Measurements from ENCODE around the gene GNG11. TPM values are rescaled to one million over a fixed set of nuclear protein-coding genes. Genes with fewer than 3 reads are reported as not detected.

GNG11 gene
- total and polyA plus RNA-seq, 11 donors = 10.5 to 37.7 (median 19.0) TPM

DNA sequence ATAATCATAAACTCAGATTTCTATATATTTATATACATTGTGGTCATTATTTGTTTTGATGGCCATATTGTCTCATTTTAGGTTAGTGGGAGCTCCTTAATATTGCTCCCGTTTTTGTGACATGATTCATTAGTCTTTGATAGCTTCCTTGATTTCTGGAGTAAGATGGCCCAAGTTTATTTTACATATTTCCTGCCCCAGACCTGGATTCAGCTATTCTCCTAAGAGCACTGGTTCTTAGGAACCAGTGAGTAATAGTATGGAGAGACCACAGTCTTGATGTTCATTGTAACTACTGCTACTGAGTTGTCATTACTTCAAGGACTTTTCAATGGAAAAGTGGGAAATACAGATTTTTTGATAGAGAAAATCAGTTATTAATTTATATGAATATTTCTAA lies 37.0 kb upstream of the GNG11 start:
- TF ChIP-seq, protein P1, sequence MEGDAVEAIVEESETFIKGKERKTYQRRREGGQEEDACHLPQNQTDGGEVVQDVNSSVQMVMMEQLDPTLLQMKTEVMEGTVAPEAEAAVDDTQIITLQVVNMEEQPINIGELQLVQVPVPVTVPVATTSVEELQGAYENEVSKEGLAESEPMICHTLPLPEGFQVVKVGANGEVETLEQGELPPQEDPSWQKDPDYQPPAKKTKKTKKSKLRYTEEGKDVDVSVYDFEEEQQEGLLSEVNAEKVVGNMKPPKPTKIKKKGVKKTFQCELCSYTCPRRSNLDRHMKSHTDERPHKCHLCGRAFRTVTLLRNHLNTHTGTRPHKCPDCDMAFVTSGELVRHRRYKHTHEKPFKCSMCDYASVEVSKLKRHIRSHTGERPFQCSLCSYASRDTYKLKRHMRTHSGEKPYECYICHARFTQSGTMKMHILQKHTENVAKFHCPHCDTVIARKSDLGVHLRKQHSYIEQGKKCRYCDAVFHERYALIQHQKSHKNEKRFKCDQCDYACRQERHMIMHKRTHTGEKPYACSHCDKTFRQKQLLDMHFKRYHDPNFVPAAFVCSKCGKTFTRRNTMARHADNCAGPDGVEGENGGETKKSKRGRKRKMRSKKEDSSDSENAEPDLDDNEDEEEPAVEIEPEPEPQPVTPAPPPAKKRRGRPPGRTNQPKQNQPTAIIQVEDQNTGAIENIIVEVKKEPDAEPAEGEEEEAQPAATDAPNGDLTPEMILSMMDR (IDR thresholded peaks at IDR 0.05) = no peak
- TF ChIP-seq POLR2A (IDR thresholded peaks at IDR 0.05) = no peak
- Histone ChIP-seq H3K9me3 (peaks cover 0 to 12% (median 0%) of the 10 kb centered on the region in 12 donors), H3K4me3 (no peak overlapping the region), H3K4me1 (peaks cover 0 to under 1% (median 0%) of the 10 kb centered on the region in 12 donors), H3K27me3 (peaks cover 0 to 9% (median 0%) of the 10 kb centered on the region in 9 donors), H3K36me3 (no peaks in the 10 kb centered on the region), H3K27ac (no peak overlapping the region)
- WGBS, 4 donors = 38 to 80% (median 78%) methylated on average over 1 of the region's 1 CpG
- ATAC-seq (no peak), DNase-seq (no peak)
- intact Hi-C loops (cut with DNase I) = loop anchor here in 1 of 10 donors (5.0 kb wide), 1 partner anchor 198 kb away; no protein-coding TSS in a partner anchor

DNA sequence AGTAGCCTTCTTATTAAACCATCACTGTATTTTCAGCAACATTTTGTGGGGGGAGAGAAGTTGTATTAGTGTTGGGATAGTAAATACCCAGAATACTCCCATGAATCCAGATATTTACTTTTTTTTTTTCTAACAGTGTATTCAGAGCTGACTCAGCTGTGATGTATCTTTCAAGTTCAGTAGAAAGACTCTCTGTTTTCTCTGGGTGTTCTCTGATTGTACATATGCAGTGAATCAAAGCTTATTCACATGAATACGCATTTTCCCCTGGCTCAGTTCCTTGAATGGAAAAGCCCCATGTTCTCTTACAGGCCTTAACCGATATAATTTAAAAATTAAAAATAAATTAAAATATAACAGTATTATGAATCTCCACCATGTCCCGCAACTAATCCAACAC lies 32.3 kb upstream of the GNG11 start:
- WGBS, 4 donors = 89 to 92% (median 91%) methylated on average over 3 of the region's 3 CpGs
- H3K4me3 ChIP-seq = peak overlapping the region in 7 of 12 donors; percentile 60 to 72 (median 62)
- H3K27ac ChIP-seq = no peak overlapping the region
- no peaks in the 10 kb centered on the region for H3K9me3 ChIP-seq
- TF ChIP-seq POLR2A (IDR thresholded peaks at IDR 0.05) = no peak
- TF ChIP-seq, protein P1 (IDR thresholded peaks at IDR 0.05) = no peak
- intact Hi-C loops (cut with DNase I) = no loop called here
- no peak for DNase-seq
- H3K4me1 ChIP-seq = peaks cover 0 to 13% (median 1%) of the 10 kb centered on the region in 12 donors
- H3K27me3 ChIP-seq = peaks cover 0 to 32% (median 9%) of the 10 kb centered on the region in 9 donors
- no peak for ATAC-seq
- no peaks in the 10 kb centered on the region for H3K36me3 ChIP-seq

- H3K36me3 ChIP-seq = no peaks in the 10 kb centered on the region
- peak in 3 of 5 donors; percentile 14 to 51 (median 24) for DNase-seq
- peak in 3 of 4 donors; percentile 29 to 55 (median 49) for ATAC-seq
- peak overlapping the region in 7 of 12 donors; percentile 14 to 67 (median 36) for H3K27ac ChIP-seq
- H3K27me3 ChIP-seq = peaks cover 0 to 32% (median 9%) of the 10 kb centered on the region in 9 donors
- H3K9me3 ChIP-seq = no peaks in the 10 kb centered on the region
- intact Hi-C loops (cut with DNase I) = loop anchor here in 1 of 10 donors (10.0 kb wide), 1 partner anchor 295 kb away; no protein-coding TSS in a partner anchor
- WGBS, 4 donors = 0 to 5% (median 2%) methylated on average over 9 to 28 of the region's 28 CpGs
- peaks cover 0 to 19% (median 5%) of the 10 kb centered on the region in 12 donors for H3K4me1 ChIP-seq
- H3K4me3 ChIP-seq = peak overlapping the region; percentile 50 to 72 (median 62)
- no peak for TF ChIP-seq POLR2A (IDR thresholded peaks at IDR 0.05)
- TF ChIP-seq, protein P1 (IDR thresholded peaks at IDR 0.05) = no peak
Measured at GRCh38 chr7:93890041-93890463, 31.5 kb upstream of the GNG11 start.

DNA sequence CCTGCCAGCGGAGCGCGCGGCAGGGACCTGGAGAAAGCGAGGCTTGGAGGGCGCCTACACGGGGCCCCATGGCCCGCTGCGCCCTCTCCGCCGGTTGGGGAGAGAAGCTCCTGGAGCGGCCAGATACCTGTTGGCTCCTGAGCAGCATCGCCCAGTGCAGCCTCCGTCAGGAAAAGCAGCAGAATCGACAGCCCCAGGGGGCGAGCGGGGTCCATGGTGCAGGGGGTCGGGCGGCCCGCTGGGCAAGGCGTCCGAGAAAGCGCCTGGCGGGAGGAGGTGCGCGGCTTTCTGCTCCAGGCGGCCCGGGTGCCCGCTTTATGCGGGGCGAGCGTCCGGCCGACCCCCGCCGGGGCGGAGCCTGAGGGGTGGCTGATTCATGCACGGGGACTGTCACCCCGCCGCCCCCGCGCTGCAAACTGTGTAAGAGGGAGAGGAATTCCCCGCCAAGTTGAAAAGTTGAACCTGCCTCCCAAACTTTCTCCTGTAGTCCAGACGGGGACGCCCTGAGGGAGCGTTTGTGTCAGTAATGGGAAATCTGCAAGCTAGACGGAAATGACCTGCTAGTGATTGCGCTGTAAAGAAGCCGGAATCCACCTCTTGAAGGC lies 31.0 kb upstream of the GNG11 start, which contains the start of gene TFPI2:
TSS of gene TFPI2 (minus strand) at position 290 of the 605 bp plus-strand sequence. CDS start at position 215, 75 bp downstream.
- intact Hi-C loops (cut with DNase I) = loop anchor here in 1 of 10 donors (10.0 kb wide), 1 partner anchor 294 kb away; no protein-coding TSS in a partner anchor

More for the DNA sequence above, 31.0 kb upstream of the GNG11 start, which contains the start of gene TFPI2:
- TF ChIP-seq, protein P1 (IDR thresholded peaks at IDR 0.05) = peak in 1 of 12 donors; percentile 19
- peak in 1 of 2 donors; percentile 35 for TF ChIP-seq POLR2A (IDR thresholded peaks at IDR 0.05)
- H3K9me3 ChIP-seq = no peaks in the 10 kb centered on the region
- H3K36me3 ChIP-seq = no peaks in the 10 kb centered on the region
- DNase-seq (peak; percentile 25 to 59 (median 43)), ATAC-seq (peak in 3 of 4 donors; percentile 61 to 69 (median 65))
- peaks cover 0 to 24% (median 8%) of the 10 kb centered on the region in 12 donors for H3K4me1 ChIP-seq
- peak within 1 kb of the TSS; percentile 50 to 72 (median 62) for H3K4me3 ChIP-seq
- peak within 1 kb of the TSS in 7 of 12 donors; percentile 14 to 67 (median 36) for H3K27ac ChIP-seq
- 0 to 2% (median 1%) methylated on average over 27 to 49 of the region's 49 CpGs for WGBS, 4 donors
- peaks cover 0 to 32% (median 9%) of the 10 kb centered on the region in 9 donors for H3K27me3 ChIP-seq
